ENCODE measurements around the gene KCNK3.
"Not testable (repeated sequence)": the region's sequence is repeated elsewhere in the genome, so short reads cannot be mapped to it uniquely, and the experiment has no call there.

KCNK3 gene

DNA sequence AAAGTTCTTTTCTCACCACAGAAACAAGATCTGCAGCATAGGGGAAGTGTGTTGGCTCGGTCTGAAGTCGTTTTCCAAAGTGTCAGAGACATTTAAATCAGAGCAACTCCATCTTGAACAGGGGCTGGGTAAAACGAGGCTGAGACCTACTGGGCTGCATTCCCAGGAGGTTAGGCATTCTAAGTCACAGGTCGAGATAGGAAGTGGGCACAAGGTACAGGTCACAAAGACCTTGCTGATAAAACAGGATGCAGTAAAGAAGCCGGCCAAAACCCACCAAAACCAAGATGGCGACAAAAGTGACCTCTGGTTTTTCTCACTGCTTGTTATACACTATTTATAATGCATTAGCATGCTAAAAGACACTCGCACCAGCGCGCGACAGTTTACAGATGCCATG is 68.5 kb downstream of the KCNK3 start:
- not testable (repeated sequence) for DNase-seq

DNA sequence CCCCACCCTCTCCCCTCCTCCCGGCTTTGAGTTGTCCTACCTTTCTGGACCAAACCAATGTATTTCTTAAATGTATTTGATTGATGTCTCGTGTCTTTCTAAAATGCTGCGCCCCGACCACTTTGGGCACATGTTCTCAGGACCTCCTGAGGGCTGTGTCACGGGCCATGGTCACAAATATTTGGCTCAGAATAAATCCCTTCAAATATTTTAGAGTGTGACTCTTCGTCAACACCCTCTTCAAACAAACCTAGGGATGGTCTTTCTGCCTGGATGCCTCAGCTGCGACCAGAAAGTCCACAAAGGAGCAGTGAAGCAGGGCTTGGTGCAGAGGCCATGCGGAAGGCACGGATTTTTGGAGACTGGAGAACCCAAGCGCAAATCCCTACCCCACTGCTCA is 70.5 kb downstream of the KCNK3 start:
- DNase-seq = no peak

DNA sequence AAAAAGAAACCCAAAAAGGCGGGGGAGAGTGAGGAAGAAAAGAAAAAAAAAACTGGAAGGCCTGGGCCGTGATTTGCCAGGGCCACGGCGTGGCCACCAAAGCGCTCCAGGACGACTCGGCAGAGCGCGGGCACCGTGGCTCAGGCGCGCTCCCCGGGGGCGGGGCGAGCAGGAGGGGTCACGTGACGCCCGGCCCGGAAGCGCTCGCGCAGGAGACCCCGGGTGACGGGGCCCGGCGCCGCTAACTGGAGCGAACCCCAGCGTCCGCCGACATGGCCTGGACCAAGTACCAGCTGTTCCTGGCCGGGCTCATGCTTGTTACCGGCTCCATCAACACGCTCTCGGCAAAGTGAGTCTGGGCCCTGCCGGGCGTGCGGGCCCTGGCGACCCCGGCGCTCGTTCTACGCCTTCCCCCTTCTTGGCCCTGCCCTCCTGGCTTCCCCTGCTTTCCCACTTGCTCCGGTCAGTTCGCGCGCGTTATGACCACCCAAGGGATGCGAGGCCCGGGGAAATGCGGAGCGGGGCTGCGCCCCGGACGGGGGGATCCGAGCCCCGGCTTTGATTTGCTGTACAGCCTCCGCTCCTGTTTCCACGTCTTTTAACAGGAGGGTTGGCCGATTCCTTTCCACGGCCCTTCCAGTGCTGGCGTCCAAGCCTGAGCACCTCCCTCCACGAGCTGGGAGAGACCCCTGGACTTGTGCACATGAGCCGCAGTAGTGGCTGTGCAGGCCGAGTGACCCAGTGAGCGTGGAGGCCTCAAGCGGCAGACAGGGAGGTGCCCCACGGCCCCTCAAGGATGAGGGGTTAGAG is 71.8 kb downstream of the KCNK3 start, which contains the start of gene SLC35F6:
TSS of gene SLC35F6 (plus strand) at position 207 of the 810 bp plus-strand sequence. CDS start at position 273, 66 bp downstream.
- DNase-seq = no peak

DNA sequence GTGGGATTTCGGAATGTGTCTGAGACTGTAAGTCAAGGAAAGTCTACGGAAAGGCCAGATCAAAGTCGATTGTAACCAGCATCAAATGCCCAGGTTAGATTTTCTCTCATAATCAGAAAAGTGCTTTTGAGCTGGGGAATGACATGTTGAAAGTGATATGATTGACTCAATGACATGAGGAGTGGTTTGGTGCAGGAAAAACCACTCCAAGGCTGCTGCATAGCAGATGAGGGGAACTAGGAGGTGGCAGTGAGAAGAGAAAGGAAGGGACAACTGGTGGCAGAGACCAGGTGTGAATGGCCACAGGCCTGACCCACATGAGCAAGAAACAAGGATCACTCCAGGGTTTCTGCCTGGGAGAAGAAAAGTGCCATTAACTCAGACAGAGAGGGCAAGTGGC is 72.4 kb downstream of the KCNK3 start:
- no peak for DNase-seq

DNA sequence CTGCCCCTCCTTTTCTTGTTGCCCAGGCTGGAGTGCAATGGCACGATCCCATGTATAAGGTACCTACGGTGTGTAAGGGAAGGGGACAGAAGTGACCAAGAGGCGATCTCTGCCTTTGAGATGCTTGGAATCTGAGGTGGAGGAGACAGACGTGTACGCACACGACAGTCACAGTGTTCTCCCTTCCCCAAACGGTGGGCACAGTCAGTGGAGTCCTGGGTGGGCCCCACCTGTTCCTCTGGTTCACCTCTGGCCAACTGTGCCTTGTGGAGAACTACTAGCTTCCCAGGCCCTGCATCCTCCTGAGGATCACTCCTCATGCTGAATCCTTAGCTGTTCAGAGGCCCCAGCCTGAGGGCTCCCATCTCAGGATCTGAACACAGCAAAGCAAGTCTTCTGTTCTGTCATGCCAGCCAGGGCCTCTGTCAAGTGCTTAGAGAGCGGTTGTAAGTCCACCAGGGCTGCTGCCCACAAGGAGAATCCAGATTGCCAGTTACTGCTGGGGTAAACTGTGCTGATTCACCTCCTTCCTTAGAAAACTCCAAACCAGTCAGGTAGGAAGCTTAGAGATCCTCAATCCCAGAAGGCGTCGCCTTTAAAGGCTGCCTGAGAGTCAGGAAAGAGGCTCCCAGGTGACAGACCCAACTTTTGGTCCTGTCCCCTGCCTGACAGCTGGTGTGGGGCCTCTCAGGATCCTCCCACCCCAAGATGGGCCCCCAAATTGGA is 73.1 kb downstream of the KCNK3 start:
- DNase-seq = no peak

DNA sequence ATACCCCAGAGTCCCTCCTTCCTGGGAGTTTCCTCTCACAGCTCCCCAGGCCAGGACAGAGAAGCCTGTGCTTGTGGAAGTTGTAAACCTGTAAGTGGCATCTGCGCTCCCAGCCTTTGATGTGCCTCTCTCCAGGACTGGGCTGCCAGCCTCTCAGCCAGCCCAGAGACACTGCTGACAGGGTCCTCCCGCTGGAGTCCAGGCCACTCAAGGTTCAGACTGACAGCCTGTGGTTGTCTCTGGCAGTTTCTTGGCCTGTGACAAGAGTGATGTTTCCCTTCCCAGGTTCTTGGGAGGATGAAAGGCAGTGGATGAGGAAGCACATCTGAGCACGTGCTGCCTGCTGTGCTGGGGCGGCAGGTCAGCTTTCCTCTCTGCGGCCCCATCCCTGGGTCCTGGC is 74.6 kb downstream of the KCNK3 start:
- DNase-seq = no peak

DNA sequence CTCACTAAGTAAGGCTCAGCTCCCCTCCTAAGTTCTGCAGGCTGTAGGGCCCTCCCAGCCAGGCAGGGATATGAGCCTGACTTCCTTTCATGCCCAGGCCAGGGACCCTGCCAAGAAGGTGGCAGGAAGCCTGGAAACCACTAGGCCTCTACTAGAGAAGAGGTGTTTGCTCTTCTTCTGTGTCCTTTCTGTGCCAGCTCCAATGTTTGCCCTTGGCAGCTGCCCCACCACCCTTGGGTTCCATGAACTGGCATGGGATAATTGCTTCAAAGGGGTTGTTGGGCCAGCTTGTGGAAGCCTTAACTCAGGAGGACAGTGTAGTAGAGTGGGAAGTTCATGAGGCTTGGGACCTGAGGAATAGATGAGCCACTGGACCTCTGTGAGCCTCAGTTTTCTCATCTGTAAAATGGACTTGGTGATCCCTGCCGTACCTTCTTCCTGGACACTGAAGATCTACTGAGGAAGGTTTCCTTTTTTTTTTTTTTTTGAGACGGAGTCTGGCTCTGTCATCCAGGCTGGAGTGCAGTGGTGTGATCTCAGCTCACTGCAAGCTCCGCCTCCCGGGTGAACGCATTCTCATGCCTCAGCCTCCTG is 75.5 kb downstream of the KCNK3 start:
- no peak for DNase-seq

DNA sequence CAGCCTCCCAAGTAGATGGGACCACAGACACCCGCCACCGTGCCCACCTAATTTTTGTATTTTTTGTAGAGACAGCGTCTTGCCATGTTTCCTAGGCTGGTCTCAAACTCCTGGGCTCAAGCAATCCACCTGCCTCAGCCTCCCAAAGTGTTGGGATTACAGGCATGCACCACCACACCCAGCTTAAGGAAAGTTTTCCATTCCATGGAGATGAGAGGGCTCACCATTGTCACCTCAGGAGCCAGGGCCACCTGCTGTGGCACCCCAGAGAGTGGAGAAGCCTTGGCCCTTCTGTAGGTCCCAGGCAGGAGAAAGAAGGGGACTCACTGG is 76.2 kb downstream of the KCNK3 start:
- DNase-seq = no peak

DNA sequence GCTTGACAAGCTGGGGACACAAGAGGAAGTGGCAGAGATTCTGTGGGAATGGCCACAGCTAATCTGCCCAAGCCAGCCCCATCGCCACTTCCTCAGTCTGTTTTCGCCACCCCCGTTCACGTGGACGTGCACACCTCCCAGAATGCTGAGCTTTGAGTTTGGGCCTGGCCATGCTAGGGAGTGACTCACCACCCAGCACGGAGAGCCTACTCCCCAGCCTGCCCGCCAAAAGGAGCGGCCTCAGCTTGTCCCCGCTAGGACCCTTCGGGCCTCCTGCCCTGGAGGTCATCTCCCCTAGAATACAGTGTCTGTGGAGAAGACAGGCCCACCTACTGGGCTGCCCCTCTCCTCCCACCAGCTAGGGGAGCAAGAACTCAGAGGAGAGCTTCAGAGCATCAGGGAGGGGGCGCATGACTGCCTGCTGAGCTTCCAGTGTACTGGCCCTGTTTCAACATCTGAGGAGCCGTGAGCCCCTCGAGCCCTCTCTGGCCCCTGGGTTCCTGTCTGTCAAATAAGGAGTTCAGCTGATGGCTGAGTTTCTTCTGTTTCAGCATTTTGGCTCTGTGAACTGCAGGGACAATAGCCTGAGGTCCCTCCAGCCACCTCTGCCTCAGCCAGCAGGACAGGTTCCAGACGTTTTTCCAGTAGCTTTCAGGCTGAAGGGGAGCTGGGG is 76.7 kb downstream of the KCNK3 start:
- no peak for DNase-seq

DNA sequence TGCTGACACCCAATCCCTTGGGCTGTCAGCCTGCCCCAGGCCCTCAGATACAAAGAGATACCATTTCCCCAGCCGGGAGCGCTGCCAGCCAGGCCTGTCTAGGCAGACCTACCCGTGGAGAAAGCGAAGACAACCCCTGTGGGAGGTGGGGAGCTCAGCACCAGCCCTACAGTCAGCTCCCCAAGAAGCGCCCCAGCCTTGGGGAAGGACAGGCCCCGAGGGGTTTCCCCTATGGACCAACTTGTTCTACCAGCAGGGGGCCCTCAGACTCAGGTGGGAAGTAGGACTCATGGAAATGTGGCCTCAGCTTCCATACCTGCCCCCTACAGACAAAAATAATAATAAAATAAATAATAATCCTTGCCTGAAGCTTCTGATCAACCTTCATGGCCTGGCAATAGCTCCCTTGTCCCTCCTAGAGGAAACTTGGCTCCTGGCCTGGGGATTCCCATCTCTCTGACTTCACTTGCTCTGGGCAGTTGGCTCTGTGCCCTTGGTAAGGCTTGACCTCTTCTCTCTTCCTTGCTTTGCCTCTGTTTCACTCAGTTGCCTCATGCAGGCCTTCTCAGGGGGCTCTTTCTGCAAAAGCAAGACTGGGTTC is 78.6 kb downstream of the KCNK3 start:
- DNase-seq = no peak

DNA sequence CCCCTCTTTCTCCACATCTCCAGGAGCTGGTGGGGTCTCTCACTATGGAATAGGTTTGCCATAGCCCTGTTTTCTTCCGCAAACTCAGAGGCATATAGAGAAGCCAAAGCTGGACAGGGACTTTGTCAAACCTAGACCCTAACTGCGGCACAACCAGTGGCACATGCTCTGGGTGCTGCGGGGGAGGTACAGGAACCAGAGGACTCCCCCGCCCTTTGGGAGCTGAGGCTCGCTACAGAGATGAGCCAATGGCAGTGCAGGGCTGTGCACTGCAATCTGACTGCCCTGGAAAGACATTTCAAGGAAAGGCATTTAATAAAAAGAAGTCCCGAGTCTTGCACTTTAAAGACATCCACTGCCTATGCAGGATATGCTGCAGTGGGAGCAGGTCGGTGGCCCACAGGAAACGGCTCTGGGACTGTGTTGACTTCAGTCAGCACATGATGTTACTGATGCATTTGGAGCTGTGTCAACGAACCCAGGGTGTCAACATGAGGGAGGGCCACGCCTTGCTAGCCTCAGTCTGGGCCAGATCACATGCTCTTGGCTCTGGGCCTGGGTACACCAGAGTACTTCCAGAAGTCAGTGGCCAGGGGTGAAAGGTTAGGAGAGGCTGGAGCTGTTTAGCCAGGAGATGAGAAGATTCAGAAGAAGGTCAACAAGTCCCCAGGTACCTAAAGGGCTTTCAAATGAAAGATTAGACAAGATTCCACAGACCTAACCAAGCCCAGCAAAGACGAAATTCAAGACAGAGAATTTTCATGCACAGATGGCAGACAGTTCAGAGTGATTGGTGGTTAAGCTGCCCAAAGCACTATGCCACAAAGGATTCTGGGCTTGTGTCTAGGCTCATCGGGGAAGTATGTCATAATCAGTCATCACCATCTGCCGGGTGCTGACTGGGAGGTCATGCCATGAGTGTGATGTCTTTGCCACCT is 79.8 kb downstream of the KCNK3 start:
- peak; percentile 83 for DNase-seq

DNA sequence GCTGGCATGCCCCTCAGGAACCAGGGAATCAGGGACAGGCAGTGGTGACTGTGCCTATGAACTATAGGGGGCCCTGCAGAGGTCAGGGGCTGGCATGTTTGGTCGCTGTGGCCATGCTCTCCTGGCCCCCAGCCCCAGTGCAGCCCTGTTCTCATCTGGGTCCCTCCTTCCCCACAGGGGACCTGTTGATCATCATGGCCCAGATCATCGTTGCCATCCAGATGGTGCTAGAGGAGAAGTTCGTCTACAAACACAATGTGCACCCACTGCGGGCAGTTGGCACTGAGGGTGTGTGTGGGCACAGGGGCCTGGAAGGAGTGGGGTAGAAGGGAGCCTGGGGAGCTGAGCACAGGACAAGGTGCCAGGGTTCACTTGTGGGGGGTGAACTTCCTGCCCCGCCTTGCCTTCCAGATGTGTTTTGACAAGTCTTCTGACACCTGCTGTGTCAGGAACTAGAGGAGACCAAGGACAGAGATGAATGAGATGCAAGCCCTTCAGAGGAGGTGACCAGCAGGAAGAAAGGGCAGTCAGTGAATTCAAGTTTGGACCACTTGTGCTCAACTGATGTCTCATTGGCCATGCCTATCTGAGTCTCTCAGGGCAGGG is 83.8 kb downstream of the KCNK3 start:
- no peak for DNase-seq

DNA sequence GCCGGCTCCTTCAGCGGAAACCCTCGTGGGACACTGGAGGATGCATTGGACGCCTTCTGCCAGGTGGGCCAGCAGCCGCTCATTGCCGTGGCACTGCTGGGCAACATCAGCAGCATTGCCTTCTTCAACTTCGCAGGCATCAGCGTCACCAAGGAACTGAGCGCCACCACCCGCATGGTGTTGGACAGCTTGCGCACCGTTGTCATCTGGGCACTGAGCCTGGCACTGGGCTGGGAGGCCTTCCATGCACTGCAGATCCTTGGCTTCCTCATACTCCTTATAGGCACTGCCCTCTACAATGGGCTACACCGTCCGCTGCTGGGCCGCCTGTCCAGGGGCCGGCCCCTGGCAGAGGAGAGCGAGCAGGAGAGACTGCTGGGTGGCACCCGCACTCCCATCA is 85.6 kb downstream of the KCNK3 start:
- no peak for DNase-seq

DNA sequence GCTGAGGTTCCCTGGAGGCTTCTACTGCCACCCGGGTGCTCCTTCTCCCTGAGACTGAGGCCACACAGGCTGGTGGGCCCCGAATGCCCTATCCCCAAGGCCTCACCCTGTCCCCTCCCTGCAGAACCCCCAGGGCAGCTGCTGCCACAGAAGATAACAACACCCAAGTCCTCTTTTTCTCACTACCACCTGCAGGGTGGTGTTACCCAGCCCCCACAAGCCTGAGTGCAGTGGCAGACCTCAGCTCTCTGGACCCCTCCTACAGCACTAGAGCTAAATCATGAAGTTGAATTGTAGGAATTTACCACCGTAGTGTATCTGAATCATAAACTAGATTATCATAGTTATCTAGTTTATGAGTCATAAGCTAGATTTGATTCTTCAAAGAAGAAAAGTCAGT is 86.0 kb downstream of the KCNK3 start:
- DNase-seq = no peak

DNA sequence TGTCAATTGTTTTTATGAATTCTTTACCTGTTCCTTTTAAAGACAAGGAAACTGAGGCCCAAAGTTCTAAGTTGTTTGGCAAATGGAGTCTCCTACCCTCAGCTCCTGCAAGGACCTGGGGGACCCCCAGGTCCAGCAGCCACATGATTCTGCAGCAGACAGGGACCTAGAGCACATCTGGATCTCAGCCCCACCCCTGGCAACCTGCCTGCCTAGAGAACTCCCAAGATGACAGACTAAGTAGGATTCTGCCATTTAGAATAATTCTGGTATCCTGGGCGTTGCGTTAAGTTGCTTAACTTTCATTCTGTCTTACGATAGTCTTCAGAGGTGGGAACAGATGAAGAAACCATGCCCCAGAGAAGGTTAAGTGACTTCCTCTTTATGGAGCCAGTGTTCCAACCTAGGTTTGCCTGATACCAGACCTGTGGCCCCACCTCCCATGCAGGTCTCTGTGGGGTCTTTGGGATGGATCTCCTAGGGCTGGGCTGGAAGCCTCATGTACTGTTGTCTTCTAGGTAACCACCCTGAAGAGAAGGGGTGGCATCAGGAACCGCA is 87.8 kb downstream of the KCNK3 start:
- DNase-seq = no peak
